Skeletal muscle tissue (tissue), 4 donors: ENCODE results near the gene PHOSPHO1. TPM values are rescaled to one million over a fixed set of nuclear protein-coding genes. Genes with fewer than 3 reads are reported as not detected.
"Not testable (repeated sequence)": the region's sequence is repeated elsewhere in the genome, so short reads cannot be mapped to it uniquely, and the experiment has no call there.

ENCODE experiments used
- H3K27ac ChIP-seq: one replicate; pipeline ENCODE4 v1.7.0; 2013; ENCODE audit warnings: mild to moderate bottlenecking, low read depth, low read length, inconsistent platforms
- H3K27me3 ChIP-seq, 3 donors: one replicate each; pipeline ENCODE4 v1.7.0; 2013; ENCODE audit warnings: low read length in 3 of 3; ENCODE audit not compliant: control insufficient read depth in 3 of 3, insufficient read depth in 3 of 3
- H3K36me3 ChIP-seq, 3 donors: one replicate each; pipeline ENCODE4 v1.7.0; 2013; ENCODE audit warnings: low read length in 3 of 3; ENCODE audit not compliant: control insufficient read depth in 3 of 3, insufficient read depth in 3 of 3
- H3K4me1 ChIP-seq, 3 donors: one replicate each; pipeline ENCODE4 v1.7.0; 2013; ENCODE audit warnings: low read length in 3 of 3, mild to moderate bottlenecking in 3 of 3; ENCODE audit not compliant: control insufficient read depth in 3 of 3, insufficient read depth in 3 of 3
- H3K4me3 ChIP-seq, 3 donors: one replicate each; pipeline ENCODE4 v1.7.0; 2013; ENCODE audit warnings: low read length in 3 of 3
- H3K9ac ChIP-seq, 3 donors: one replicate each; pipeline ENCODE4 v1.7.0; 2013; ENCODE audit warnings: low read length in 3 of 3, mild to moderate bottlenecking in 3 of 3, moderate library complexity in 2 of 3, low read depth in 1 of 3
- H3K9me3 ChIP-seq, 3 donors: one replicate each; pipeline ENCODE4 v1.7.0; 2013; ENCODE audit warnings: low read length in 3 of 3; ENCODE audit not compliant: control insufficient read depth in 3 of 3
- total RNA-seq: library from RNA; depleted of rRNA; stranded (reverse); fragments of >200 nt; gene quantifications from one replicate; pipeline ENCODE4 v1.2.3, GENCODE V29; 2014
- donor health status: Osteomylitis.

PHOSPHO1 gene
- total RNA-seq: 13.6 TPM

GRCh38 chr17:49230636-49231562 lies at the start of gene PHOSPHO1:
Gene PHOSPHO1 (minus strand): TSS chr17:49230787. CDS start chr17:49226691, 4,096 bp downstream.
- Histone ChIP-seq H3K9ac (peak within 1 kb of the TSS; percentile 58 to 79 (median 79)), H3K4me1 (peaks cover 14 to 27% (median 22%) of the 10 kb centered on the region in 3 donors), H3K27ac (peak within 1 kb of the TSS; percentile 54), H3K9me3 (no peaks in the 10 kb centered on the region), H3K4me3 (peak within 1 kb of the TSS; percentile 85 to 87 (median 86)), H3K36me3 (no peaks in the 10 kb centered on the region), H3K27me3 (peaks cover 5 to 33% (median 11%) of the 10 kb centered on the region in 3 donors)

GRCh38 chr17:49280061-49280460 lies 49.5 kb upstream of the PHOSPHO1 start:
- no peaks in the 10 kb centered on the region for H3K27me3 ChIP-seq
- H3K27ac ChIP-seq: no peak overlapping the region
- no peaks in the 10 kb centered on the region for H3K9me3 ChIP-seq
- no peak overlapping the region for H3K4me3 ChIP-seq
- no peak overlapping the region for H3K9ac ChIP-seq
- H3K36me3 ChIP-seq: no peaks in the 10 kb centered on the region
- H3K4me1 ChIP-seq: no peaks in the 10 kb centered on the region

GRCh38 chr17:49279263-49280015 lies 48.9 kb upstream of the PHOSPHO1 start:
- H3K4me3 ChIP-seq, H3K9me3 ChIP-seq, H3K27ac ChIP-seq, H3K36me3 ChIP-seq, H3K4me1 ChIP-seq, H3K9ac ChIP-seq, H3K27me3 ChIP-seq: not testable (repeated sequence)

- Histone ChIP-seq H3K36me3 (no peaks in the 10 kb centered on the region), H3K9ac (no peak overlapping the region), H3K27ac (no peak overlapping the region), H3K27me3 (no peaks in the 10 kb centered on the region), H3K4me3 (no peak overlapping the region), H3K9me3 (no peaks in the 10 kb centered on the region), H3K4me1 (no peaks in the 10 kb centered on the region)
Measured at GRCh38 chr17:49278076-49278475, 47.5 kb upstream of the PHOSPHO1 start.

- Histone ChIP-seq H3K9ac (no peak overlapping the region), H3K9me3 (no peaks in the 10 kb centered on the region), H3K27ac (no peak overlapping the region), H3K4me3 (no peak overlapping the region), H3K4me1 (no peaks in the 10 kb centered on the region), H3K27me3 (no peaks in the 10 kb centered on the region), H3K36me3 (no peaks in the 10 kb centered on the region)
Measured at GRCh38 chr17:49277638-49278037, 47.1 kb upstream of the PHOSPHO1 start.

- not testable (repeated sequence) for H3K9ac ChIP-seq, H3K9me3 ChIP-seq, H3K4me1 ChIP-seq
Measured at GRCh38 chr17:49275981-49276380, 45.4 kb upstream of the PHOSPHO1 start.

GRCh38 chr17:49269356-49269755 lies 38.8 kb upstream of the PHOSPHO1 start:
- peaks cover 0 to 2% (median 0%) of the 10 kb centered on the region in 3 donors for H3K27me3 ChIP-seq
- no peak overlapping the region for H3K4me3 ChIP-seq
- H3K9me3 ChIP-seq: no peaks in the 10 kb centered on the region
- H3K36me3 ChIP-seq: no peaks in the 10 kb centered on the region
- no peak overlapping the region for H3K9ac ChIP-seq
- H3K4me1 ChIP-seq: no peaks in the 10 kb centered on the region
- H3K27ac ChIP-seq: no peak overlapping the region

More at GRCh38 chr17:49275981-49276380, 45.4 kb upstream of the PHOSPHO1 start:
- not testable (repeated sequence) for H3K27me3 ChIP-seq, H3K27ac ChIP-seq, H3K36me3 ChIP-seq, H3K4me3 ChIP-seq

- H3K36me3 ChIP-seq: no peaks in the 10 kb centered on the region
- H3K9ac ChIP-seq: no peak overlapping the region
- peaks cover 0 to 2% (median 0%) of the 10 kb centered on the region in 3 donors for H3K27me3 ChIP-seq
- no peak overlapping the region for H3K27ac ChIP-seq
- no peaks in the 10 kb centered on the region for H3K9me3 ChIP-seq
- H3K4me1 ChIP-seq: no peaks in the 10 kb centered on the region
- H3K4me3 ChIP-seq: no peak overlapping the region
Measured at GRCh38 chr17:49267912-49268311, 37.3 kb upstream of the PHOSPHO1 start.

GRCh38 chr17:49266233-49266632 lies 35.6 kb upstream of the PHOSPHO1 start:
- no peaks in the 10 kb centered on the region for H3K36me3 ChIP-seq

GRCh38 chr17:49261540-49261939 lies 31.0 kb upstream of the PHOSPHO1 start:
- H3K27ac ChIP-seq, H3K36me3 ChIP-seq: not testable (repeated sequence)

More at GRCh38 chr17:49266233-49266632, 35.6 kb upstream of the PHOSPHO1 start:
- no peak overlapping the region for H3K9ac ChIP-seq
- no peak overlapping the region for H3K27ac ChIP-seq
- H3K4me1 ChIP-seq: no peaks in the 10 kb centered on the region
- H3K27me3 ChIP-seq: peaks cover 0 to 3% (median under 1%) of the 10 kb centered on the region in 3 donors
- H3K4me3 ChIP-seq: no peak overlapping the region
- H3K9me3 ChIP-seq: no peaks in the 10 kb centered on the region

More at GRCh38 chr17:49261540-49261939, 31.0 kb upstream of the PHOSPHO1 start:
- not testable (repeated sequence) for H3K4me3 ChIP-seq, H3K9ac ChIP-seq, H3K9me3 ChIP-seq, H3K4me1 ChIP-seq
- peaks cover 0 to 11% (median 9%) of the 10 kb centered on the region in 3 donors for H3K27me3 ChIP-seq
